Measurements from ENCODE around the gene IRAK2. TPM values are rescaled to one million over a fixed set of nuclear protein-coding genes. Genes with fewer than 3 reads are reported as not detected.

IRAK2 gene
- total RNA-seq, 1 experiment from 2014 or later: 4.2 TPM

DNA sequence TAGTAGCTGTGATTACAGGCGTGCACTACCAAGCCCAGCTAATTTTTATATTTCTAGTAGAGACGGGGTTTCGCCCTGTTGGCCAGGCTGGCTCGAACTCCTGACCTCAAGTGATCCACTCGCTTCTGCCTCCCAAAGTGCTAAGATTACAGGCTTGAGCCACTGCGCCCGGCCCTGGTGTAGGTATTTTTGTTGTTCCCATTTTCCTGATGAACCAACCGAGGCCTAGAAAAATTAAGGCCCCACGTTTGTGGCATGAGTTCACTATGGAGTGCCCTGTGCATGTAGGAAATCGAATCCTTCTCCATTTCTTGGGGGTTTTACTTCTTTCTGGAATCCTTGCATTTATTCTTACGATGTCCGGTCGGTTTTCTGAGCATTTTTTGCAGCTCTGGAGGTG lies 69.3 kb downstream of the IRAK2 start:
- Histone ChIP-seq H3K4me3 (ENCODE audit: low read depth, low read length) (no peak overlapping the region), H3K27me3 (replicated peaks; ENCODE audit: control insufficient read depth, insufficient read depth, low read length) (no peaks in the 10 kb centered on the region), H3K4me1 (no peaks in the 10 kb centered on the region), H3K9me3 (no peaks in the 10 kb centered on the region), H3K36me3 (ENCODE audit: control insufficient read depth, insufficient read depth, low read length) (peaks cover 2% of the 10 kb centered on the region; the same call in 1 of the 2 replicates)
- no TSS peak for BruUV-seq (replicated peaks)
- Mint-ChIP-seq H3K27ac (ENCODE audit: unreplicated experiment) (no peak overlapping the region), H3K27me3 (ENCODE audit: insufficient read depth, unreplicated experiment) (no peaks in the 10 kb centered on the region), H3K36me3 (ENCODE audit: insufficient read depth, unreplicated experiment) (peaks cover 23% of the 10 kb centered on the region), H3K4me1 (ENCODE audit: low read depth, unreplicated experiment) (no peaks in the 10 kb centered on the region), H3K9me3 (ENCODE audit: unreplicated experiment) (no peaks in the 10 kb centered on the region), H3K4me3 (ENCODE audit: unreplicated experiment) (no peak overlapping the region)
- intact Hi-C loops (cut with micrococcal nuclease; ENCODE audit: unreplicated experiment): no loop called here
- TF ChIP-seq, protein P1, sequence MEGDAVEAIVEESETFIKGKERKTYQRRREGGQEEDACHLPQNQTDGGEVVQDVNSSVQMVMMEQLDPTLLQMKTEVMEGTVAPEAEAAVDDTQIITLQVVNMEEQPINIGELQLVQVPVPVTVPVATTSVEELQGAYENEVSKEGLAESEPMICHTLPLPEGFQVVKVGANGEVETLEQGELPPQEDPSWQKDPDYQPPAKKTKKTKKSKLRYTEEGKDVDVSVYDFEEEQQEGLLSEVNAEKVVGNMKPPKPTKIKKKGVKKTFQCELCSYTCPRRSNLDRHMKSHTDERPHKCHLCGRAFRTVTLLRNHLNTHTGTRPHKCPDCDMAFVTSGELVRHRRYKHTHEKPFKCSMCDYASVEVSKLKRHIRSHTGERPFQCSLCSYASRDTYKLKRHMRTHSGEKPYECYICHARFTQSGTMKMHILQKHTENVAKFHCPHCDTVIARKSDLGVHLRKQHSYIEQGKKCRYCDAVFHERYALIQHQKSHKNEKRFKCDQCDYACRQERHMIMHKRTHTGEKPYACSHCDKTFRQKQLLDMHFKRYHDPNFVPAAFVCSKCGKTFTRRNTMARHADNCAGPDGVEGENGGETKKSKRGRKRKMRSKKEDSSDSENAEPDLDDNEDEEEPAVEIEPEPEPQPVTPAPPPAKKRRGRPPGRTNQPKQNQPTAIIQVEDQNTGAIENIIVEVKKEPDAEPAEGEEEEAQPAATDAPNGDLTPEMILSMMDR (IDR thresholded peaks at IDR 0.05; ENCODE audit: insufficient read depth in 1 of 2, low read depth in 1 of 2, low read length in 1 of 2, severe bottlenecking in 1 of 2, unreplicated experiment in 1 of 2): no peak
- no peak for DNase-seq
- POLR2A ChIA-PET: no interaction called here
- CTCF ChIA-PET: no interaction called here

DNA sequence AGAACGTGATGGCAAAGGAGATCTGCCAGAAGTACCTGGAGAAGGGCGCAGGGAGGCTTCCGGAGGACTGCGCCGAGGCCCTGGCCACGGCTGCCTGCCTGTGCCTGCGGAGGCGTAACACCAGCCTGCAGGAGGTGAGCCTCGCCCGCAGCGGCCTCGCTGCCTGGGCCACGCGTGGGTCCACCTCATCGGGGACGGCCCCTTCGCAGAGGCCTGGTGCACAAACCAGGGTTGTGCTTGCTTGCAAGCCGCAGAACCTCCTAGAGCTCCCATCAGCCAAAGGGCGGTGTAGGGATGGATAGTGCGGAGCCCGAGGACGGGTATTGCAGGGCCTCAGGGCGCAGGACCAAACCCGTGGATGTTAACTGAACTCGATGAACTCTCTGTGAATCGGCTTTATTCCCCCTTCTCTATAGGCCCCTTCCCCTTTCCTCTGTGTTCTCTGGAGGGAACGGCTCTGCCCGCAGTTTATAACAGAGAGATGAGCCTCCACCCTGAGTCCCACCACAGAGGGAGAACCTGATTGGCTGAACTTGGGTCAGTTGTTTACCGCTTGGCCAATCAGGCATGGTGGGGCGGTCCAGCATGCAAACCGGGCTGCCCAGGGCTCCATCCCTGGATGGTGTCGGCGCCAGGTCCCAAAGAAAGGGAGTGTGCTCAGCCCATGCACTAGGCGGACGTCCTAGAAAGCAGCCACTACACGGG lies 70.0 kb downstream of the IRAK2 start:
- H3K36me3 Mint-ChIP-seq (ENCODE audit: insufficient read depth, unreplicated experiment): peaks cover 23% of the 10 kb centered on the region
- Histone ChIP-seq H3K4me3 (ENCODE audit: low read depth, low read length) (no peak overlapping the region), H3K36me3 (ENCODE audit: control insufficient read depth, insufficient read depth, low read length) (peaks cover 2% of the 10 kb centered on the region; the same call in 1 of the 2 replicates), H3K4me1 (no peaks in the 10 kb centered on the region), H3K9me3 (no peaks in the 10 kb centered on the region), H3K27me3 (replicated peaks; ENCODE audit: control insufficient read depth, insufficient read depth, low read length) (no peaks in the 10 kb centered on the region)
- no peaks in the 10 kb centered on the region for H3K9me3 Mint-ChIP-seq (ENCODE audit: unreplicated experiment)
- CTCF ChIA-PET: no interaction called here
- TF ChIP-seq, protein P1 (IDR thresholded peaks at IDR 0.05; ENCODE audit: insufficient read depth in 1 of 2, low read depth in 1 of 2, low read length in 1 of 2, severe bottlenecking in 1 of 2, unreplicated experiment in 1 of 2): no peak
- no peak for DNase-seq
- H3K4me1 Mint-ChIP-seq (ENCODE audit: low read depth, unreplicated experiment): no peaks in the 10 kb centered on the region
- POLR2A ChIA-PET: no interaction called here
- H3K27ac Mint-ChIP-seq (ENCODE audit: unreplicated experiment): no peak overlapping the region
- H3K27me3 Mint-ChIP-seq (ENCODE audit: insufficient read depth, unreplicated experiment): no peaks in the 10 kb centered on the region
- intact Hi-C loops (cut with micrococcal nuclease; ENCODE audit: unreplicated experiment): no loop called here
- BruUV-seq (replicated peaks): no TSS peak
- no peak overlapping the region for H3K4me3 Mint-ChIP-seq (ENCODE audit: unreplicated experiment)

DNA sequence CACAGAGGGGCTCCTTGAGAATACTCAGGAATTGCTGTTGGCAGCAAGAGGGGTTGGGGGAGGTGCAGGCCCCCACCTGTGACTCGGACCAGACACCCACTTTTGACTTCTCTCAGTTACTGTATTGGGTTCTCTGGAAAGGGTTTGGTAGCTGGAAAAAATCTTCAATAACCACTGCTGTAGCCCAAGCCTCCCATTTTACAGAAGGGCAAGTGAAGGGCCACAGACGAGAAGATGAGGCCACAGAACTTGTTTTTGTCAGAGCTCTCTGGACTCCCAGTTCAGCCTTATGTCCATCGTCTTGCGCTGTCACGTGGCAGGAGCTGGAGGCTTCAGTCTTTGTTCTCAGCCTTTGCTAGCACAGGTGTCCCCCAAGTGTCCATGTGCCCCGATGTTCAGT lies 70.8 kb downstream of the IRAK2 start:
- no peak overlapping the region for H3K4me3 ChIP-seq (ENCODE audit: low read depth, low read length)
- Mint-ChIP-seq H3K27ac (ENCODE audit: unreplicated experiment) (no peak overlapping the region), H3K9me3 (ENCODE audit: unreplicated experiment) (no peaks in the 10 kb centered on the region), H3K36me3 (ENCODE audit: insufficient read depth, unreplicated experiment) (peaks cover 23% of the 10 kb centered on the region), H3K27me3 (ENCODE audit: insufficient read depth, unreplicated experiment) (no peaks in the 10 kb centered on the region), H3K4me1 (ENCODE audit: low read depth, unreplicated experiment) (no peaks in the 10 kb centered on the region), H3K4me3 (ENCODE audit: unreplicated experiment) (no peak overlapping the region)
- peaks cover 2% of the 10 kb centered on the region; the same call in 1 of the 2 replicates for H3K36me3 ChIP-seq (ENCODE audit: control insufficient read depth, insufficient read depth, low read length)
- ChIA-PET POLR2A (no interaction called here), CTCF (no interaction called here)
- BruUV-seq (replicated peaks): no TSS peak
- H3K4me1 ChIP-seq: no peaks in the 10 kb centered on the region
- intact Hi-C loops (cut with micrococcal nuclease; ENCODE audit: unreplicated experiment): no loop called here
- H3K27me3 ChIP-seq (replicated peaks; ENCODE audit: control insufficient read depth, insufficient read depth, low read length): no peaks in the 10 kb centered on the region
- H3K9me3 ChIP-seq: no peaks in the 10 kb centered on the region
- no peak for DNase-seq
- TF ChIP-seq, protein P1 (IDR thresholded peaks at IDR 0.05; ENCODE audit: insufficient read depth in 1 of 2, low read depth in 1 of 2, low read length in 1 of 2, severe bottlenecking in 1 of 2, unreplicated experiment in 1 of 2): no peak

Data from Caco-2 (cell line).